SJSA1 (cell line): Measurements from ENCODE around the gene ZMYM3. TPM values are rescaled to one million over a fixed set of nuclear protein-coding genes. Genes with fewer than 3 reads are reported as not detected.

Experiments used
- DNase-seq, 2 experiments: peaks; one replicate each; pipeline ENCODE4 v3.0.0-alpha.2; 2015 to 2020; ENCODE audit warnings: low spot score in 2 of 2, low read depth in 1 of 2
- H3K27ac ChIP-seq: fragments of 250-450 bp; sonication (Bioruptor Pico); 2 replicates; pipeline ENCODE4 v1.5.1; 2020; ENCODE audit warnings: mild to moderate bottlenecking, moderate library complexity
- H3K27me3 ChIP-seq: fragments of 250-450 bp; sonication (Bioruptor Pico); replicated peaks from 2 replicates; pipeline ENCODE4 v1.5.1; 2020; ENCODE audit warnings: mild to moderate bottlenecking, moderate library complexity
- H3K36me3 ChIP-seq: fragments of 250-450 bp; sonication (Bioruptor Pico); 2 replicates; pipeline ENCODE4 v1.5.1; 2020; ENCODE audit warnings: mild to moderate bottlenecking
- H3K4me1 ChIP-seq: fragments of 250-450 bp; sonication (Bioruptor Pico); replicated peaks from 2 replicates; pipeline ENCODE4 v1.6.1; 2021; ENCODE audit warnings: mild to moderate bottlenecking
- H3K4me3 ChIP-seq: fragments of 250-450 bp; sonication (Bioruptor Pico); 2 replicates; pipeline ENCODE4 v1.5.1; 2020; ENCODE audit warnings: mild to moderate bottlenecking
- H3K9me3 ChIP-seq: fragments of 250-450 bp; sonication (Bioruptor Pico); replicated peaks from 2 replicates; pipeline ENCODE4 v1.5.1; 2020; ENCODE audit warnings: mild to moderate bottlenecking
- total RNA-seq: library from RNA; depleted of rRNA; stranded (reverse); fragments of >200 nt; shearing (Covaris generic); gene quantifications from 2 replicates; pipeline ENCODE4 v1.2.3, GENCODE V29; 2014

Gene ZMYM3
- total RNA-seq, 1 experiment from 2014 or later: 14.6 TPM

GRCh38 chrX:71241301-71241700 is 12.6 kb downstream of the ZMYM3 start:
- peaks cover 10% of the 10 kb centered on the region for H3K36me3 ChIP-seq
- DNase-seq: no peak
- H3K4me1 ChIP-seq: no peaks in the 10 kb centered on the region
- H3K9me3 ChIP-seq: no peaks in the 10 kb centered on the region
- no peak overlapping the region for H3K4me3 ChIP-seq
- no peak overlapping the region for H3K27ac ChIP-seq
- H3K27me3 ChIP-seq: no peaks in the 10 kb centered on the region

DNA sequence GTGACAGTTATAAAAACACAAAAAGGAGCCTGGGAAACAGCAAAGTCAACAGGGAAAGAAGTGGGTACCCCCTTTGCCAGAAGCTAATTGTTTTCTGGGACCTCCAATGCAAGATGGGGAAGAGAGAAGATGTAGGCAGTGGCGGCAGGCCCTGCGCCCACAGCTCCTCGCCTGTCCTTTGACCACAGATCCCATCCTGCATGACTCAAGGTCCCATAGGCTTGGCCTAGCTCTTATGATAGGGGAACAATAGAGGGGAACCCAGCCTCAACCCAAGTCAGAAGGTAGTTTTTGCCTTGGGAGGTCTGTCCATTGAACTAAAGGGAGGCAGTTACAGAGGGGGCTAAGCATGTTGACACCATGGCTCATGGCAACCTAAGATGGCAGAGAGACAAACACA is 14.2 kb downstream of the ZMYM3 start:
- Histone ChIP-seq H3K4me1 (no peaks in the 10 kb centered on the region), H3K9me3 (no peaks in the 10 kb centered on the region), H3K36me3 (peaks cover 5% of the 10 kb centered on the region), H3K27ac (no peak overlapping the region), H3K27me3 (no peaks in the 10 kb centered on the region), H3K4me3 (no peak overlapping the region)
- DNase-seq: no peak

- H3K36me3 ChIP-seq: no peaks in the 10 kb centered on the region
- no peaks in the 10 kb centered on the region for H3K9me3 ChIP-seq
- H3K27me3 ChIP-seq: no peaks in the 10 kb centered on the region
- no peak overlapping the region for H3K4me3 ChIP-seq
- no peak for DNase-seq
- no peak overlapping the region for H3K27ac ChIP-seq
- H3K4me1 ChIP-seq: no peaks in the 10 kb centered on the region
These were observed 17.1 kb downstream of the ZMYM3 start for GRCh38 chrX:71236836-71237235.

DNA sequence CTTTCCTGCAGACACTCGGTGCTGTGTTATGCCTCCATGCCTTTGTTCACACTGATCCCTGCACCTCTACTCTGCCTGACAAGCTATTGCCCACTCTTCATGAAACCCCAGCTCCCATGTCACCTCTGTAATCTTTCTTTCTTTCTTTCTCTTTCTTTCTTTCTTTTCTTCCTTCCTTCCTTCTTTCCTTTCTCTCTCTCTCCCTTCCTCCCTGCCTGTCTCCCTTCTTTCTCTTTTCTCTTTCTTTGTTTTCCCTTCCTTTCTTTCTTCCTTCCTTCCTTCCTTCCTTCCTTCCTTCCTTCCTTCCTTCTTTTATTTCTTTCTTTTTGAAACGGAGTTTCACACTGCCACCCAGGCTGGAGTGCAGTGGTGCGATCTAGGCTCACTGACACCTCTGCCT is 18.5 kb downstream of the ZMYM3 start:
- DNase-seq: no peak
- H3K27me3 ChIP-seq: no peaks in the 10 kb centered on the region
- H3K4me3 ChIP-seq: no peak overlapping the region
- H3K27ac ChIP-seq: no peak overlapping the region
- no peaks in the 10 kb centered on the region for H3K36me3 ChIP-seq
- H3K9me3 ChIP-seq: no peaks in the 10 kb centered on the region
- H3K4me1 ChIP-seq: no peaks in the 10 kb centered on the region

- DNase-seq: no peak
- no peaks in the 10 kb centered on the region for H3K9me3 ChIP-seq
- no peaks in the 10 kb centered on the region for H3K4me1 ChIP-seq
- no peaks in the 10 kb centered on the region for H3K36me3 ChIP-seq
- H3K4me3 ChIP-seq: no peak overlapping the region
- no peak overlapping the region for H3K27ac ChIP-seq
- H3K27me3 ChIP-seq: no peaks in the 10 kb centered on the region
These were observed 25.8 kb downstream of the ZMYM3 start for GRCh38 chrX:71228063-71228642.

GRCh38 chrX:71227370-71228062 is 26.4 kb downstream of the ZMYM3 start:
- H3K27me3 ChIP-seq: no peaks in the 10 kb centered on the region
- no peak for DNase-seq
- H3K27ac ChIP-seq: no peak overlapping the region
- no peak overlapping the region for H3K4me3 ChIP-seq
- no peaks in the 10 kb centered on the region for H3K9me3 ChIP-seq
- no peaks in the 10 kb centered on the region for H3K36me3 ChIP-seq
- H3K4me1 ChIP-seq: no peaks in the 10 kb centered on the region

DNA sequence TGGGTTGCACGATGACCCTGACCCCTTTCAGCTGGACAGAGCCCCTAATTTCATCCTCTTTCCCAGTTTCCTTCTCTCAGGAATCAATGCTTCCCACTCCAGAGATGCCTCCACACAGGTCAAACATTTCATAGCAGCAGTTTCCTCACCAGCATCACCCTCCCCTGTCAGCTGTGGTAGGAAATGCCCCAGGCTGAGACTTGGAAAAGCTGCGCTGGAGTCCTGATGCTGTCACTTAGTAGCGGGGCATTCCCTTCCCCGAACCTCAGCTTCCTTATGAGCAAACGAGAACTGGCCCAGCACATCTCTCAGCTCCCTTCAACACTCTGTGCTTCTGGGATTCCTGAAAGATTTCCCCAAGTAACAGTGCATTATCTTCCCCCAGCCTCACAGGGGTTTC is 28.3 kb downstream of the ZMYM3 start:
- DNase-seq: no peak
- Histone ChIP-seq H3K36me3 (no peaks in the 10 kb centered on the region), H3K27me3 (no peaks in the 10 kb centered on the region), H3K4me1 (no peaks in the 10 kb centered on the region), H3K27ac (no peak overlapping the region), H3K4me3 (no peak overlapping the region), H3K9me3 (no peaks in the 10 kb centered on the region)

GRCh38 chrX:71225009-71225408 is 28.9 kb downstream of the ZMYM3 start:
- DNase-seq: no peak
- Histone ChIP-seq H3K36me3 (no peaks in the 10 kb centered on the region), H3K27me3 (no peaks in the 10 kb centered on the region), H3K4me1 (no peaks in the 10 kb centered on the region), H3K4me3 (no peak overlapping the region), H3K9me3 (no peaks in the 10 kb centered on the region), H3K27ac (no peak overlapping the region)

- Histone ChIP-seq H3K9me3 (no peaks in the 10 kb centered on the region), H3K27ac (no peak overlapping the region), H3K4me3 (no peak overlapping the region), H3K27me3 (no peaks in the 10 kb centered on the region), H3K4me1 (no peaks in the 10 kb centered on the region), H3K36me3 (no peaks in the 10 kb centered on the region)
- no peak for DNase-seq
These were observed 29.7 kb downstream of the ZMYM3 start for GRCh38 chrX:71224098-71224708.

- Histone ChIP-seq H3K27ac (no peak within 1 kb of the TSS), H3K4me1 (no peaks in the 10 kb centered on the region), H3K27me3 (no peaks in the 10 kb centered on the region), H3K36me3 (no peaks in the 10 kb centered on the region), H3K4me3 (no peak within 1 kb of the TSS), H3K9me3 (no peaks in the 10 kb centered on the region)
- DNase-seq: peak in 1 of 2 experiments; percentile 11
These were observed 31.0 kb downstream of the ZMYM3 start, which contains the start of gene GJB1 for GRCh38 chrX:71222929-71223328. GJB1 (plus strand) TSS chrX:71223224; CDS start chrX:71223708, 484 bp downstream.

- H3K27me3 ChIP-seq: no peaks in the 10 kb centered on the region
- H3K9me3 ChIP-seq: no peaks in the 10 kb centered on the region
- H3K27ac ChIP-seq: no peak overlapping the region
- no peaks in the 10 kb centered on the region for H3K4me1 ChIP-seq
- DNase-seq: peak in 1 of 2 experiments; percentile 3
- no peak overlapping the region for H3K4me3 ChIP-seq
- no peaks in the 10 kb centered on the region for H3K36me3 ChIP-seq
These were observed 32.8 kb downstream of the ZMYM3 start for GRCh38 chrX:71221145-71221544.

GRCh38 chrX:71217298-71217697 is 36.6 kb downstream of the ZMYM3 start:
- Histone ChIP-seq H3K4me1 (no peaks in the 10 kb centered on the region), H3K27ac (no peak overlapping the region), H3K4me3 (no peak overlapping the region), H3K36me3 (no peaks in the 10 kb centered on the region), H3K27me3 (no peaks in the 10 kb centered on the region), H3K9me3 (no peaks in the 10 kb centered on the region)
- no peak for DNase-seq

DNA sequence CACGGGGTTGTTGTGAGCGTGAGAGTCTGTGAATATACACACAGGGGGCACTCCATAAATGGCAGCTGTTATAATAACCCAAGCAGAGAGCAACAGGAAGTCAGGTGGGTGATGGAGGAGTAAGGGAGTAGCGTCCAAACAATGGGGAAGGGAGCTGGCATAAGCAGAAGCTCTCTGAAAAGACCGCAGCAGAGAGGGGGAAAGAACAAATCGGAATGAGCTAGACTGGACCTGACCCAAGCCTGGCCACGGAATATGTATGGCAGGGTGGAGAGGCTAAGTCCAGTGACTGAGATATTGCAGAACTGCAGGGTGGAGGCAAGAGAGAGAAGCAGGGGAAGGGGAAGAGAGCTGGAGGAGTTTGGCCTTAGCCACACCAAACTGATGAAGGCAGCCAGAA is 37.5 kb downstream of the ZMYM3 start:
- Histone ChIP-seq H3K27me3 (no peaks in the 10 kb centered on the region), H3K4me3 (no peak overlapping the region), H3K36me3 (no peaks in the 10 kb centered on the region), H3K4me1 (no peaks in the 10 kb centered on the region), H3K27ac (no peak overlapping the region), H3K9me3 (no peaks in the 10 kb centered on the region)
- DNase-seq: no peak

GRCh38 chrX:71215338-71215912 is 38.5 kb downstream of the ZMYM3 start:
- no peaks in the 10 kb centered on the region for H3K27me3 ChIP-seq
- no peak overlapping the region for H3K27ac ChIP-seq
- no peaks in the 10 kb centered on the region for H3K36me3 ChIP-seq
- H3K9me3 ChIP-seq: no peaks in the 10 kb centered on the region
- peak in 1 of 2 experiments; percentile 10 for DNase-seq
- H3K4me1 ChIP-seq: no peaks in the 10 kb centered on the region
- no peak overlapping the region for H3K4me3 ChIP-seq
